OCI-LY3 (cell line): Measurements from ENCODE around the gene MCEE.

Experiments used
- H2AFZ ChIP-seq: fragments of 200-600, 300-600 bp; shearing (Covaris generic); 2 replicates; pipeline ENCODE4 v1.6.0; 2014; ENCODE audit warnings: antibody characterized with exemption, low read depth, low read length
- H3K27ac ChIP-seq: fragments of 200-600, 300-600 bp; sonication (generic); 2 replicates; pipeline ENCODE4 v1.5.1; 2014; ENCODE audit warnings: mild to moderate bottlenecking, low read length, moderate library complexity, mixed read lengths
- H3K27me3 ChIP-seq: fragments of 200-600, 300-600 bp; sonication (generic); 2 replicates; pipeline ENCODE4 v1.6.1; 2014; ENCODE audit warnings: low read depth, low read length, mixed read lengths
- H3K36me3 ChIP-seq: fragments of 200-600, 300-600 bp; sonication (generic); replicated peaks from 2 replicates; pipeline ENCODE3; 2014; ENCODE audit warnings: low read depth, low read length, mixed read lengths
- H3K4me1 ChIP-seq: fragments of 300-600, 200-600 bp; sonication (generic); 2 replicates; pipeline ENCODE4 v1.6.1; 2014; ENCODE audit warnings: low read length, mixed read lengths
- H3K4me2 ChIP-seq: fragments of 200-600, 300-600 bp; sonication (generic); 2 replicates; pipeline ENCODE4 v1.6.1; 2014; ENCODE audit warnings: low read length, mixed read lengths
- H3K4me3 ChIP-seq: fragments of 300-600, 200-600 bp; sonication (generic); 2 replicates; pipeline ENCODE4 v1.5.1; 2014; ENCODE audit warnings: antibody characterized with exemption, mild to moderate bottlenecking, low read length, moderate library complexity
- H3K79me2 ChIP-seq: fragments of 300-600, 200-600 bp; shearing (Covaris generic); 2 replicates; pipeline ENCODE4 v1.6.1; 2014; ENCODE audit warnings: mild to moderate bottlenecking, low read length, mixed read lengths
- H3K9ac ChIP-seq: fragments of 300-600, 200-600 bp; shearing (Covaris generic); 2 replicates; pipeline ENCODE4 v1.6.0; 2014; ENCODE audit warnings: mild to moderate bottlenecking, low read length, moderate library complexity
- H3K9me3 ChIP-seq: fragments of 200-600, 300-600 bp; shearing (Covaris generic); 2 replicates; pipeline ENCODE4 v1.6.1; 2014; ENCODE audit warnings: low read length, mixed read lengths; ENCODE audit not compliant: insufficient read depth
- H4K20me1 ChIP-seq: fragments of 200-600, 300-600 bp; sonication (generic); 2 replicates; pipeline ENCODE4 v1.6.1; 2016; ENCODE audit warnings: low read length, mixed read lengths; ENCODE audit not compliant: insufficient read depth
- EZH2phosphoT487 ChIP-seq: fragments of 200-600 bp; shearing (Covaris generic); IDR thresholded peaks from 2 replicates; pipeline ENCODE4 v1.6.1; 2018; ENCODE audit warnings: antibody characterized with exemption, mixed run types, low read depth
- TF ChIP-seq, protein P1 (sequence below): fragments of 200-600, 300-600 bp; sonication (generic); IDR thresholded peaks from 2 replicates; pipeline ENCODE4 v1.5.1; 2014; ENCODE audit warnings: antibody characterized with exemption, low read length, low read depth

Gene MCEE

GRCh38 chr2:71064754-71065621 lies 65.0 kb downstream of the MCEE start:
- H3K4me3 ChIP-seq: peak overlapping the region; percentile 72
- no peak overlapping the region for H2AFZ ChIP-seq
- peaks cover 36% of the 10 kb centered on the region for H3K79me2 ChIP-seq
- peaks cover 11% of the 10 kb centered on the region for H3K36me3 ChIP-seq
- TF ChIP-seq, protein P1, sequence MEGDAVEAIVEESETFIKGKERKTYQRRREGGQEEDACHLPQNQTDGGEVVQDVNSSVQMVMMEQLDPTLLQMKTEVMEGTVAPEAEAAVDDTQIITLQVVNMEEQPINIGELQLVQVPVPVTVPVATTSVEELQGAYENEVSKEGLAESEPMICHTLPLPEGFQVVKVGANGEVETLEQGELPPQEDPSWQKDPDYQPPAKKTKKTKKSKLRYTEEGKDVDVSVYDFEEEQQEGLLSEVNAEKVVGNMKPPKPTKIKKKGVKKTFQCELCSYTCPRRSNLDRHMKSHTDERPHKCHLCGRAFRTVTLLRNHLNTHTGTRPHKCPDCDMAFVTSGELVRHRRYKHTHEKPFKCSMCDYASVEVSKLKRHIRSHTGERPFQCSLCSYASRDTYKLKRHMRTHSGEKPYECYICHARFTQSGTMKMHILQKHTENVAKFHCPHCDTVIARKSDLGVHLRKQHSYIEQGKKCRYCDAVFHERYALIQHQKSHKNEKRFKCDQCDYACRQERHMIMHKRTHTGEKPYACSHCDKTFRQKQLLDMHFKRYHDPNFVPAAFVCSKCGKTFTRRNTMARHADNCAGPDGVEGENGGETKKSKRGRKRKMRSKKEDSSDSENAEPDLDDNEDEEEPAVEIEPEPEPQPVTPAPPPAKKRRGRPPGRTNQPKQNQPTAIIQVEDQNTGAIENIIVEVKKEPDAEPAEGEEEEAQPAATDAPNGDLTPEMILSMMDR: no peak
- TF ChIP-seq EZH2phosphoT487: no peak
- peak overlapping the region; percentile 82 for H3K4me2 ChIP-seq
- H3K9ac ChIP-seq: peak overlapping the region; percentile 84
- H4K20me1 ChIP-seq: peaks cover 11% of the 10 kb centered on the region; the same call in 1 of the 2 replicates
- peak overlapping the region; percentile 98 for H3K27ac ChIP-seq
- peaks cover 66% of the 10 kb centered on the region for H3K4me1 ChIP-seq
- no peaks in the 10 kb centered on the region for H3K9me3 ChIP-seq
- H3K27me3 ChIP-seq: no peaks in the 10 kb centered on the region

GRCh38 chr2:71064110-71064611 lies 65.9 kb downstream of the MCEE start:
- peak overlapping the region; percentile 72 for H3K4me3 ChIP-seq
- peaks cover 58% of the 10 kb centered on the region for H3K4me1 ChIP-seq
- no peaks in the 10 kb centered on the region for H3K9me3 ChIP-seq
- H2AFZ ChIP-seq: no peak overlapping the region
- peaks cover 3% of the 10 kb centered on the region for H3K36me3 ChIP-seq
- peak overlapping the region; percentile 84 for H3K9ac ChIP-seq
- H3K27ac ChIP-seq: peak overlapping the region; percentile 98
- peaks cover 3% of the 10 kb centered on the region; the same call in 1 of the 2 replicates for H4K20me1 ChIP-seq
- TF ChIP-seq EZH2phosphoT487: no peak
- TF ChIP-seq, protein P1: no peak
- H3K79me2 ChIP-seq: peaks cover 28% of the 10 kb centered on the region
- peak overlapping the region; percentile 82 for H3K4me2 ChIP-seq
- H3K27me3 ChIP-seq: no peaks in the 10 kb centered on the region

DNA sequence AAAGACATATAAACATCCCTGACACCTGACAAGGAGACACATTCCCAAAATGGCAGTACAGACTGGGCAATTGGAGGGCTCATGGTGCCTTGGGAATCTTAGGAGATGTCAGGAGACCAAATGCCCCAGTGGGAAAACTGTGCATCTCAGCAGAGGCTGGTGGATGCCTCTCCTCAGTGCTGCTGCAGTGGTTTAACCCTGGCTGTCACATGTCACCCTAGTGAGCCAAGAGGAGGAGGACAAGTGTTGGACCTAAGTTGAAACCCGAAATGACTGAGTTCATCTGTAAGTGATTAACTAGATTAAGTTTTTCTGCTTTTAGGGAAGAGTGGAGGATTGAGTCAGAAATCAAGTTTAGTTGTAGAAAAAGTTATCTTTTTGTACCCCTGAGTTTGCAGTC lies 66.8 kb downstream of the MCEE start:
- Histone ChIP-seq H3K4me2 (peak overlapping the region; percentile 82), H3K27me3 (no peaks in the 10 kb centered on the region), H3K36me3 (no peaks in the 10 kb centered on the region), H4K20me1 (no peaks in the 10 kb centered on the region), H2AFZ (no peak overlapping the region), H3K79me2 (peaks cover 20% of the 10 kb centered on the region), H3K9me3 (no peaks in the 10 kb centered on the region), H3K4me1 (peaks cover 58% of the 10 kb centered on the region), H3K4me3 (peak overlapping the region; percentile 72), H3K27ac (peak overlapping the region; percentile 98), H3K9ac (peak overlapping the region; percentile 84)
- TF ChIP-seq EZH2phosphoT487: no peak
- TF ChIP-seq, protein P1: no peak

GRCh38 chr2:71060871-71061270 lies 69.2 kb downstream of the MCEE start:
- H3K4me2 ChIP-seq: no peak overlapping the region
- no peaks in the 10 kb centered on the region for H3K27me3 ChIP-seq
- 0 out of 2 replicates have a peak, but pooled peaks cover 4% of the 10 kb centered on the region for H3K79me2 ChIP-seq
- no peak overlapping the region for H3K27ac ChIP-seq
- H3K9ac ChIP-seq: no peak overlapping the region
- H4K20me1 ChIP-seq: no peaks in the 10 kb centered on the region
- TF ChIP-seq, protein P1: no peak
- no peak for TF ChIP-seq EZH2phosphoT487
- peaks cover 41% of the 10 kb centered on the region for H3K4me1 ChIP-seq
- H3K36me3 ChIP-seq: no peaks in the 10 kb centered on the region
- H3K4me3 ChIP-seq: no peak overlapping the region
- H3K9me3 ChIP-seq: no peaks in the 10 kb centered on the region
- no peak overlapping the region for H2AFZ ChIP-seq
